Right renal cortex interstitium (tissue), 3 donors: ENCODE measurements around the gene C15orf39. TPM values are rescaled to one million over a fixed set of nuclear protein-coding genes. Genes with fewer than 3 reads are reported as not detected.
"Not testable (repeated sequence)": the region's sequence is repeated elsewhere in the genome, so short reads cannot be mapped to it uniquely, and the experiment has no call there.

Experiments
- DNase-seq, 3 donors: peaks; one replicate each; pipeline ENCODE4 v3.0.0-alpha.2; 2013; ENCODE audit warnings: low read depth in 3 of 3, low spot score in 2 of 3
- polyA plus RNA-seq, 3 donors: library from polyadenylated mRNA; unstranded; fragments of 120-200 nt; gene quantifications; one replicate each; pipeline ENCODE4 v1.2.1, GENCODE V29; 2013; ENCODE audit not compliant: insufficient read length in 3 of 3

Gene C15orf39
- polyA plus RNA-seq, 3 donors: 7.1 to 8.7 (median 7.6) TPM

DNA sequence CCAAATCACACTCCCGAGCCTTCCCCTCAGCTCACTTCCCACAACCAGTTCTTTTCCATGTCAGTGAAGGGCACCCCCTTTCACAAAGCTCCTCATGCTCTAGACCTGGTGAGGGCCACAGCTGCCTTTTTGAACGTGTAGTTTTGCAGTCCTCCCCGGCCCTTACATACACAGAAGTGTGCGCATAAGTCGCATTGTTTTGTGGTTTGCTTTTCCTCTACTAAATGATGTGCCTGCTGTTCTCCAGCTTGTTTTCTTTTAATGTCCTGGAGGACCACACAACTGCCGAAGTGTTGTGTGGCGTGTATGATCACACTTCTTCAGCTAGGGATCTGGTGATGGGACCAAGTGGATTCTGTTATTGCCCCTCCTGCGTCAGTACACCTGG is 7.6 kb downstream of the C15orf39 start:
- DNase-seq: no peak

- DNase-seq: no peak
Observed at GRCh38 chr15:75210811-75211230, 9.1 kb downstream of the C15orf39 start.

GRCh38 chr15:75211436-75212199 is 9.9 kb downstream of the C15orf39 start:
- DNase-seq: no peak

- DNase-seq: no peak
Observed at GRCh38 chr15:75212200-75212858, 10.6 kb downstream of the C15orf39 start.

GRCh38 chr15:75213212-75213767 is 11.6 kb downstream of the C15orf39 start:
- no peak for DNase-seq

DNA sequence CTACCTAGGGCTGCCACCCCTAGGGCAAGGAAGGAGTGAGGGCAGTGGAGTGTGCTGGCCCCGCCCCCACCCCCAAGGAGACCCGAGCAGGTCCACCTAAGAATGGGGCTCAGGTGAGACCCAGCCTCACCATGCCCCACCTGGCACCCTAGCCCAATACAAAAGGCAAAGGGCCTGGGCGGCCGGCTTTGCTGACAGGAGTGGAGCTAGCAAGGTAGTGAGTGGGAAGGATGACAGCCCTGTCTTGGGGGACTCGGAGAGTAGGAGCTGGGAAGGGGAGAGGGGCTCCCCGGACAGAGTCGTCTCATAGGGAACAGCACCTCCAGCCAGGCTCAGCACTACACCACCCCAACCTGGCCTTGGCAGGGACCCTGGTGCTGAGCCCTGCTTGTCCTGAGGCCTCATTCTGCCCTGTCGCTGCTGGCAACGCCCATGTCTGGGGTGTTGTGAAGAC is 12.1 kb downstream of the C15orf39 start:
- DNase-seq: no peak

GRCh38 chr15:75214293-75215096 is 12.8 kb downstream of the C15orf39 start:
- no peak for DNase-seq

DNA sequence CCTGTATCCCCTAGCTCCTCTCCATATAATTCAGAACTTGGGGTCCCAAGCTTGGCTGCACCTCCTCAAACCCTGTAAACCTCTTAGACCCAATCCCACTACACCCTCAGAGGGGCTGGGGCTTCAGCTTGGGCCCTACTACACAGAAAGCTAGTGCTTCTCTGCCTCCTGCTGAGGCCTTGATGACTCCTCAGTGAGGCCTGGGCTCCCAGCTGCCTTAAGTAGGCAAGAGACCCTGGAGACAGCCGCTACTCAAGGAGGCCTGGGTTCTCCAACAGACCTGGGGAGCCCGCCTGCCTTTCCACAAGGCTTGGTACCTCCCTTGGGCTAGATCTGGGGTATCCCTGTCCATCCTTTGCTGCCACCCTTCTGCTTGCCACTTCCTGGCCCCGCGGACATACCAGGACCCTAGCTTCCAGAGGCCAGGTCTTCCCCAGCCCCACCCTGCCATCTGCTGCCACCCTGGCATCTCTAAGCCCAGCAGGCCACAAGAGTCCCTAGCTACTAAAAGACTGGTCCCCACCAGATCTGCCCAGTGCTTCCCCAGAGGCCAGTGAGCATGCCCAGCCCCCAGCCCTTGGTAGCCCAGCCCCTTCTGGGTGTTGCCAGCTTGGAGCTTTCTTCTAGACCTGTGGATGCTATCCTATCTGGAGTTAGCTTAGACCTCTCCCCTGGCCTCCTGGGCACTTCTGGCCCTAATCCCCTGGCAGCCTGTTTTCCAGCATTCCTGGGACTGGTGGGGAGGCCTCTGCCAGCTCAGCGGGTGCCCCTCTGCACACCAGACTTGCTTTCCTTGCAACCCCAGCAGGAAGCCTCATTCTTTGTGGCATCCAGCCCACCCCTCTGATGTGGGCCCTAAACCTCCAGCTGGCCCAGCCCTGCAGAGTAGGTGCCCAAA is 13.7 kb downstream of the C15orf39 start:
- DNase-seq: no peak

DNA sequence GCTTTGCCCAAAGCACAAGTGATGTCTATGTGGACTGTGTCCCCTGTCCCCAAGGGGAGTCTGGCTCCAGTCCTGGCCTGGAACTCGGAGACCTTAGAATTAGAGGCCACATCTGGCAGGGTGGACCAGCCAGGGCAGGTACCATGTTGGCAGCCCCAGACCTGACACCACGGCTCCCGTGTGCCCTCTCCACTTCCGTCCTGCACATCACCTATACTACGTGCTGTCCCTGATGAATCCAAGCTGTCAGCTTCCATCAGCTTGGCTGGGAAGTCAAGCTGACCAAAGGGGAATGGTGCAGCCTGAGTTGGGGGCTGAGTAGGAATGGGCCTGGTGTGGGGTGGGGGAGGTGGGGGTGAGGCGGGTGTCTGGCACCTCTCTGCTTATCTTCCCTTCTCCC is 15.3 kb downstream of the C15orf39 start:
- DNase-seq: no peak

DNA sequence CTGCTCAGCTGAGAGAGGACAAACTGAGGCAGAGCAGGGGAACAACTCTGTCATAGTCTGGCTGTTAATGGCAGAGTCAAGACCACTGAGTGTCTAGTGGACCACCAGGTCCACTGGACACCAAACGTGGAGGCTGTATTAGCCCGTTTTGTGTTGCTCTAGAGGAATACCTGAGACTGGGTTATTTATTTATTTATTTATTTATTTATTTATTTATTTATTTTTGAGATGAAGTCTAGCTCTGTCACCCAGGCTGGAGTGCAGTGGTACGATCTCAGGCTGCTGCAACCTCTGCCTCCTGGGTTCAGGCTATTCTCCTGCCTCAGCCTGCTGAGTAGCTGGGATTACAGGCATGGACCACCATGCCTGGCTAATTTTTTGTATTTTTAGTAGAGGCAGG is 15.9 kb downstream of the C15orf39 start:
- not testable (repeated sequence) for DNase-seq

DNA sequence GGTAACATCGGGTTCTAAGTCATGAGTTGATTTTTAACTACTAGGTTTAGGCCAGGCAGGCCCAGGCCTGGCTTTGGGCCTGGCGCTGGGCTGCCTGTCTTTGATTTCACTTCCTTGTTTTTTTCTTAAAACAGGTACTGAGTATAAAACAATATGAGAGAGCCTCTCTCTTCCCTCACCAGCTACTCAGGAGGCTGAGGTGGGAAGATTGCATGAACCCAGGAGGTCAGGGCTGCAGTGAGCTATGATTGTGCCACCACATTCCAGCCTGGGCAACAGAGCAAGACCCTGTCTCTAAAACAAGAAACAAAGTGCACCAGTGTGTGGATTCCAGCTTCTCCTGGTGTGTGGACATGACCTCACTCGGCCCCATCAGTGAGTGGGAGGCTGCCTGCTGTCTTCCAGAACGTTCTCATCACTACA is 17.8 kb downstream of the C15orf39 start:
- DNase-seq: not testable (repeated sequence)

DNA sequence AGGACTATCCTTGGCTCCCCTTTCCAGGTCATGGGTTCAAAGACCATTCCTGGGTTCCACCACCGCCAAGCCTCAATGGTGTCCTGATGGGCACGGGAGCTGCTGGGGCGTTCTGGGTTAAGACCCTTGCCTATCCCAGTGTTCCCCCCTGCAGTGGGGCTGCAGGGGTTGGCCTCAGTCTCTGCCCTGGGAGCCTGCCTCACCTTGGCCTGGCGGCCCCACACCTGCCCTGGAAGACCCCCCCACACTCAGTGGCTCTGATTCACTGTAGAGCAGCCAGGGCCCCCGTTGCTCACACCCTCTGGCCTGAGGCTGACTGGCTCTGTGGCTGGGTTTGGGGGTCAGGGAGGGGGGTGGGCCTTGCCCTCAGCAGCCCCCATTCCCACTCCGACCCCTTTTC is 22.0 kb downstream of the C15orf39 start:
- DNase-seq: no peak

DNA sequence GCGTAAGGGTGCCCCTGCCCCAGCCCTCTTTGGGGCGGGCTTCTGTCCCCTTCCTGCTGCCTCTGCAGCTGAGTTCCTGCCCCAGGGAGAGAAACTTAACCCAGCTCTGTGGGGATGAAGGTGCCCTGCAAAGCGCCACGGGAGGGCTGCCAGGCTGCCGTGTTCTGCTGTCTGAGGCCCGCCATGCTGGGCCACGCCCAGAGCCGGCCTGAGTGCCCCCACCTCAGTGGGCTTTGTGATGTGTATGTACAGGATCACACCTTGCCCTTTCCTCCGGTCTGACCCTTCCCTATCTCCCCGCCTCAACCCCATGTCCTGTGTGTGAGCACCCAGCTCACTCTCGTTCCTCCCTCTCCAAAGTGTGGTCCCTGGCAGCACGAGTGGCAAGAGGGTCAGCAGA is 22.6 kb downstream of the C15orf39 start:
- DNase-seq: no peak

GRCh38 chr15:75225102-75225836 is 23.6 kb downstream of the C15orf39 start:
- not testable (repeated sequence) for DNase-seq

- DNase-seq: no peak
Observed at GRCh38 chr15:75225951-75226732, 24.5 kb downstream of the C15orf39 start.

GRCh38 chr15:75227112-75227511 is 25.4 kb downstream of the C15orf39 start:
- DNase-seq: not testable (repeated sequence)

- no peak for DNase-seq
Observed at GRCh38 chr15:75227663-75228280, 26.1 kb downstream of the C15orf39 start.

GRCh38 chr15:75228787-75229186 is 27.1 kb downstream of the C15orf39 start:
- DNase-seq: no peak
